GM19193 (cell line): ENCODE results near the gene DCBLD1.

ENCODE experiments used
- POLR2A ChIP-seq: IDR thresholded peaks from 4 replicates; pipeline ENCODE4 v1.6.1; 2011; ENCODE audit not compliant: insufficient read depth, insufficient read length; ENCODE audit errors: extremely low read depth

Gene DCBLD1

DNA sequence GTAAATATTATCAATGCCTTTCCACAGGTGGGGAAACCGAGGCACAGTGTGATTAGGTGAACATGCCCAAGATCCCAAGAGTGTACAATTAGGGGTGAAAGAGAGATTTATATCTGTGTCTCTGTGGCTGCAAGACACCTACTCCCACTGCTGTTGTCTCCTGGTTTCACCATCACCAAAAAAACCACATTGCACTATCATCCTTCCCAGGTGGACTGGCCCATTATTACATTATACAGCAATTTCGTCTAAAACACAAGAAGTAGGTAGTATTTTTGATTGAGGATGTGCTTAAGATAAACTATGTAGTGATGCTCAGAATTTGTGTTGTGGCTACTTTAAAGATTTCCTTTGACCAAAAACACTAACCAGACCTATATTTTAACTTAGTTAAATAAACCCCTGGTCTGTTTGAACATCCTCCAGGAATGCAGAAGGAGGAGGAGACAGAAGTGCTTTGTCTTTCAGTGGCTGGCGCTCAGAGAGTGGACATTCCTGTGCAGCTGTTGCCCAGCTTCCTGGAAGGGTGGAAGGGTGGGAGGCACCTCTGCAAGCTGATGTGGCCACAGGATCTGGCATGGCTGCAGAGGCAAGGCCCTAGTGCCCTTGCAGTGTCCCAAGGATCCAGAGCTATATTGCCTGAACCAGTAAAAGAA, 23.8 kb downstream of the DCBLD1 start:
- no peak for TF ChIP-seq POLR2A

DNA sequence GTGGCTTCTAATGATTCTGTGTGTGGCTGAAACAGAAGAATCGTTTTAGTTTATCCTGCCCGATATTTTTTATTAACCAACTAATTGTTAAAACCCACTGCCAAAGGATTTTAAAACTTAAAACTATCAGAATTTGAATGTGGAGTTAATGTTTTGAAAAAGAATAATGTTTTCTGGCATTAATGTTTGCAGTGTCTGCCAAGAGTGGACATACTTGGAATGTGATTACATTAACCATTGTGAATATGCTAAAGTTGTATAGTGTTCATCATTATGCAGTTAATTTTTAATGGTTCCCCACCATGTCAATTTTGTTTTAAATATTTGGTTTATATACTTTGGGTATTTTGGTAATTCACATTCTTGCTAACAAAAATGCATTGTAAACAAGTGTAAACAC, 24.4 kb downstream of the DCBLD1 start:
- no peak for TF ChIP-seq POLR2A

- TF ChIP-seq POLR2A: no peak
Measured at GRCh38 chr6:117508450-117508971, 26.0 kb downstream of the DCBLD1 start.

- no peak for TF ChIP-seq POLR2A
Measured at GRCh38 chr6:117509021-117509420, 26.5 kb downstream of the DCBLD1 start.

- no peak for TF ChIP-seq POLR2A
Measured at GRCh38 chr6:117512056-117512828, 29.8 kb downstream of the DCBLD1 start.

DNA sequence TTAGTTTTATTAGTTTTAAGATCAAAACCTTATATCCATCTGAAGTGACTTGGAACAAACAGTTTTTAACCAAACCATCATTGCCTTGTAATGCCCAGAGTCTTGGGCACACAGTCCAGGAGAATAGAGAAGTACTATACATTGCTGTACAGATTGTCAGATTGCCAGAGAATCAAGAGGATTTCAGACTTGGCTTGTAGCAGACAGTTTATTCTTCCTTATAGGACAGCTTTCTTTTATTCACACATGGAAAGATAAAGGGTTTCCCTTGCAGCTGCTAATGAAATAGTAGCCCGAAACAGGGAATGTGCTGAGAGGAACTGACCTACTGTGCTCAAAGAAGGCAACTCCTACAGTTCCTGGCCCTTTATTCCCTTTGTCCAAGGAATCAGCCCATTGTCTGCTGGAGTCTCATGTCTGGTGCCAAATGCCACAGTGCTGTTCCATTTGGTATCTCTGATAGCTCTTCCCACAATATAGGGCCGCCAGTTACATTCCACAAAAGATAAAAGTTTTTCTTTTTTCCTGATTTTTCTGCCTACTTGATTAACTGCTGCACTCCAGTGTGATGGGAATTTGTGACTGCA, 30.6 kb downstream of the DCBLD1 start:
- TF ChIP-seq POLR2A: no peak

DNA sequence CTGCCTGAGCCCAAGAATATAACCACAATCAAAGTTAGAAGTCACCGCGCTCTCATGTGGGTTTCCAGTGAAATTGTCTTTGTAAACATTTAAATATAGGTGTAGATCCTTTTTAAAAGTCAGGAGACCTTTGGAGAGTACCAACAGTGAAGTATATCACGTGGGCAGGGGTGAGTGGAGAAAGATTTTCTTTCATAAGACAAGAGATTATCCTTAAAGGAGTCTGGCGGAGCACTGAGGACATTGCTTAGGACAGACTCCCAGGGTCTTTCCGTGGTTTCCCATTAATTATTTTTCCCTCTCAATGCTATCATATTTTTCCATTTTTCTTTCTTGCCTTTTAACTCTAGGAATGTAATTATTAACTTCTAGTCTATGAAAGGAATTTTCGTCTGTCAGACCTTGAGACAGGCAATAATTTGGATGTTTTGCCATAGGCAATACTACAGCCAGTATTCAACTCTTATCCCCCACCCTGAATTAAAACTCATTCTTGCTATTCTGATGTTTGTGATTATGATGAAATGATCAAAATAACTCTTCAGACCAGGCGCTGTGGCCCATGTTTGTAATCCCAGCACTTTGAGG, 31.4 kb downstream of the DCBLD1 start:
- TF ChIP-seq POLR2A: no peak

- TF ChIP-seq POLR2A: no peak
Measured at GRCh38 chr6:117514655-117515054, 32.2 kb downstream of the DCBLD1 start.

GRCh38 chr6:117515326-117515725, 32.9 kb downstream of the DCBLD1 start:
- no peak for TF ChIP-seq POLR2A

GRCh38 chr6:117518870-117519269, 36.4 kb downstream of the DCBLD1 start:
- no peak for TF ChIP-seq POLR2A

GRCh38 chr6:117520603-117521395, 38.3 kb downstream of the DCBLD1 start:
- TF ChIP-seq POLR2A: no peak

- TF ChIP-seq POLR2A: no peak
Measured at GRCh38 chr6:117521791-117522502, 39.5 kb downstream of the DCBLD1 start.

DNA sequence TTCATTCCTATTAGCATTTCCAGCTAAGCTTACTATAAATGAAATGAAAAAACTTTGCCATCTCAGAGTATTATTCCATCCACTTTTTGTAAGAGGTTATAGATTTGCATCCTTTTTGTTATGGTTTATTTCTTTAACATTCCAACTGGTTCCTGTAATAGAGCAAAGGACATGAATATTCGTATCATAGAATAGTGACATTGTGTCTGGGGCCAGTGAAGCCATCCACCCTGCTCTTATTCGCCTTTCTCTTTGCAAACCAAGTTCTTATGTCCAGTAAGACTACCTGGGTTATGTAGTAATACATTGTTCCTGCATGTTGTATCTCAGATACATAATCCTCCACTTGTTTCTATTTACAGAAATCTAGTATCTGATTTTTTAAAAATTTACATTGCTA, 43.1 kb downstream of the DCBLD1 start:
- no peak for TF ChIP-seq POLR2A
